GM12878 (cell line): ENCODE measurements around the gene PRCD. TPM values are rescaled to one million over a fixed set of nuclear protein-coding genes. Genes with fewer than 3 reads are reported as not detected.

Experiments used
- ATF7 ChIP-seq: fragments of 450-650 bp; IDR thresholded peaks from 2 replicates; pipeline ENCODE4 v1.6.1; 2016; ENCODE audit warnings: low read depth, mild to moderate bottlenecking
- BACH1 ChIP-seq: fragments of 450-650 bp; IDR thresholded peaks from 2 replicates; pipeline ENCODE4 v1.6.1; 2017; ENCODE audit warnings: mild to moderate bottlenecking, borderline replicate concordance
- BHLHE40 ChIP-seq, 2 experiments: fragments of 450-650 bp in 1 of 2; IDR thresholded peaks; 2 replicates each; pipeline ENCODE4 v1.6.1; 2011 to 2017; ENCODE audit warnings: low read depth in 2 of 2, borderline replicate concordance in 1 of 2, improper control_type of control experiment in 1 of 2, low read length in 1 of 2, mild to moderate bottlenecking in 1 of 2
- EED ChIP-seq: sonication (generic); IDR thresholded peaks from 2 replicates; pipeline ENCODE4 v1.6.1; 2016; ENCODE audit warnings: antibody characterized with exemption, low read depth
- EP300 ChIP-seq, 2 experiments: fragments of 150-350 bp in 1 of 2; IDR thresholded peaks; 2 replicates each; pipeline ENCODE4 v1.6.1; 2011 to 2012; ENCODE audit warnings: low read depth in 2 of 2, low read length in 2 of 2, borderline replicate concordance in 1 of 2, improper control_type of control experiment in 1 of 2, inconsistent platforms in 1 of 2; ENCODE audit not compliant: control insufficient read depth in 1 of 2
- ETV6 ChIP-seq, 2 experiments: fragments of 450-650 bp in 1 of 2; IDR thresholded peaks in 1 of 2; conservative IDR thresholded peaks in 1 of 2; 2 replicates each; pipeline ENCODE4 v1.6.1; 2014; ENCODE audit warnings: antibody characterized with exemption in 1 of 2, borderline replicate concordance in 1 of 2, low read depth in 1 of 2, mild to moderate bottlenecking in 1 of 2, moderate library complexity in 1 of 2
- IKZF2 ChIP-seq, 2 experiments: fragments of 450-650 bp; IDR thresholded peaks; 2 replicates each; pipeline ENCODE4 v1.6.1; 2017; ENCODE audit warnings: mild to moderate bottlenecking in 2 of 2, moderate library complexity in 2 of 2
- KAT2A ChIP-seq: conservative IDR thresholded peaks from 2 replicates; pipeline ENCODE4 v1.6.1; 2011; ENCODE audit warnings: low read depth, low read length; ENCODE audit not compliant: control insufficient read depth
- NBN ChIP-seq: fragments of 450-650 bp; IDR thresholded peaks from 2 replicates; pipeline ENCODE4 v1.6.1; 2016
- POLR2A ChIP-seq: IDR thresholded peaks from 2 replicates; pipeline ENCODE4 v1.6.1; 2011; ENCODE audit warnings: low read depth, mild to moderate bottlenecking, low read length
- POLR2AphosphoS2 ChIP-seq: IDR thresholded peaks from 2 replicates; pipeline ENCODE4 v1.6.1; 2011; ENCODE audit warnings: low read depth, mild to moderate bottlenecking, low read length, improper control_type of control experiment, moderate library complexity
- RBBP5 ChIP-seq: fragments of 200-600 bp; sonication (generic); conservative IDR thresholded peaks from 2 replicates; pipeline ENCODE4 v1.6.1; 2016
- RELB ChIP-seq: fragments of 450-650 bp; IDR thresholded peaks from 2 replicates; pipeline ENCODE4 v1.6.1; 2017; ENCODE audit warnings: low read depth, mild to moderate bottlenecking, moderate library complexity
- RUNX3 ChIP-seq: IDR thresholded peaks from 2 replicates; pipeline ENCODE4 v1.6.1; 2012; ENCODE audit warnings: low read length, inconsistent platforms
- SRF ChIP-seq, 2 experiments: IDR thresholded peaks; 2 replicates each; pipeline ENCODE4 v1.6.1; 2011; ENCODE audit warnings: low read depth in 2 of 2, low read length in 2 of 2, mild to moderate bottlenecking in 1 of 2, moderate library complexity in 1 of 2
- TCF12 ChIP-seq: IDR thresholded peaks from 2 replicates; pipeline ENCODE4 v1.6.1; 2011; ENCODE audit warnings: low read depth, mild to moderate bottlenecking, low read length
- ZBTB4 ChIP-seq: fragments of 450-650 bp; formaldehyde crosslinking; IDR thresholded peaks from 2 replicates; pipeline ENCODE4 v1.4.0; 2022; ENCODE audit warnings: mild to moderate bottlenecking, moderate library complexity
- ZSCAN29 ChIP-seq: fragments of 450-650 bp; IDR thresholded peaks from 2 replicates; pipeline ENCODE4 v1.6.1; 2017; ENCODE audit warnings: mild to moderate bottlenecking, moderate library complexity
- polyA plus RNA-seq, 11 experiments: library from polyadenylated mRNA; depleted of rRNA in 4 of 11; unstranded in 6 of 11; stranded (reverse) in 5 of 11; fragments of >200 nt; fragmentation: Nextera tagmentation in 4 of 11; fragmentation: Illumina TruSeq in 1 of 11; extraction: Ambion mirVana in 4 of 11; extraction: Trizol in 1 of 11; gene quantifications; 1 replicate in 1 of 11; 2 replicates in 10 of 11; pipeline versions ENCODE4 v1.2.1 to v1.2.3, GENCODE V29; 2011 to 2016; ENCODE audit warnings: inconsistent platforms in 2 of 11, missing spikeins in 2 of 11, low read depth in 1 of 11
- total RNA-seq, 4 experiments: library from RNA; depleted of rRNA in 3 of 4; stranded (reverse); fragments of >200 nt in 3 of 4; fragmentation: Illumina TruSeq in 1 of 4; extraction: Trizol in 1 of 4; gene quantifications; 2 replicates each; pipeline versions ENCODE4 v1.2.1 to v1.2.3, GENCODE V29; 2013 to 2021
- TF ChIP-seq, protein P1 (sequence below): IDR thresholded peaks from 2 replicates; pipeline ENCODE4 v1.6.1; 2012; ENCODE audit warnings: low read depth, low read length, improper control_type of control experiment
- TF ChIP-seq, protein P2 (sequence below): fragments of 450-650 bp; IDR thresholded peaks from 2 replicates; pipeline ENCODE4 v1.6.1; 2017; ENCODE audit warnings: mild to moderate bottlenecking, moderate library complexity

The PRCD gene
- total and polyA plus RNA-seq, 10 of the 15 experiments (the other 5 are each of a cell fraction or from before 2014, with no cell fraction given) = 0.18 to 0.95 (median 0.34) TPM; not detected in 4

- TF ChIP-seq SRF (IDR thresholded peaks at IDR 0.05; ENCODE audit: low read depth in 2 of 2, low read length in 2 of 2) = no peak
- TF ChIP-seq RUNX3 = no peak
- 0 out of 2 replicates have a peak, but pooled peaks have one; percentile 10 for TF ChIP-seq BACH1
- TF ChIP-seq, protein P1, sequence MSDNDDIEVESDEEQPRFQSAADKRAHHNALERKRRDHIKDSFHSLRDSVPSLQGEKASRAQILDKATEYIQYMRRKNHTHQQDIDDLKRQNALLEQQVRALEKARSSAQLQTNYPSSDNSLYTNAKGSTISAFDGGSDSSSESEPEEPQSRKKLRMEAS = no peak; the same call in 1 of the 2 replicates
- no peak for TF ChIP-seq KAT2A
- peak; percentile 64 for TF ChIP-seq POLR2A
- peak in 1 of 2 experiments; percentile 64; a peak in 1 of 4 replicates for TF ChIP-seq BHLHE40 (IDR thresholded peaks at IDR 0.05; ENCODE audit: borderline replicate concordance in 1 of 2, low read depth in 2 of 2, low read length in 1 of 2)
- 0 out of 2 replicates have a peak, but pooled peaks have one; percentile 16 for TF ChIP-seq ATF7
- no peak for TF ChIP-seq POLR2AphosphoS2
- TF ChIP-seq ZBTB4 = no peak
- TF ChIP-seq TCF12 = 0 out of 2 replicates have a peak, but pooled peaks have one; percentile 10
- peak; percentile 92; the same call in 1 of the 2 replicates for TF ChIP-seq NBN
- TF ChIP-seq, protein P2, sequence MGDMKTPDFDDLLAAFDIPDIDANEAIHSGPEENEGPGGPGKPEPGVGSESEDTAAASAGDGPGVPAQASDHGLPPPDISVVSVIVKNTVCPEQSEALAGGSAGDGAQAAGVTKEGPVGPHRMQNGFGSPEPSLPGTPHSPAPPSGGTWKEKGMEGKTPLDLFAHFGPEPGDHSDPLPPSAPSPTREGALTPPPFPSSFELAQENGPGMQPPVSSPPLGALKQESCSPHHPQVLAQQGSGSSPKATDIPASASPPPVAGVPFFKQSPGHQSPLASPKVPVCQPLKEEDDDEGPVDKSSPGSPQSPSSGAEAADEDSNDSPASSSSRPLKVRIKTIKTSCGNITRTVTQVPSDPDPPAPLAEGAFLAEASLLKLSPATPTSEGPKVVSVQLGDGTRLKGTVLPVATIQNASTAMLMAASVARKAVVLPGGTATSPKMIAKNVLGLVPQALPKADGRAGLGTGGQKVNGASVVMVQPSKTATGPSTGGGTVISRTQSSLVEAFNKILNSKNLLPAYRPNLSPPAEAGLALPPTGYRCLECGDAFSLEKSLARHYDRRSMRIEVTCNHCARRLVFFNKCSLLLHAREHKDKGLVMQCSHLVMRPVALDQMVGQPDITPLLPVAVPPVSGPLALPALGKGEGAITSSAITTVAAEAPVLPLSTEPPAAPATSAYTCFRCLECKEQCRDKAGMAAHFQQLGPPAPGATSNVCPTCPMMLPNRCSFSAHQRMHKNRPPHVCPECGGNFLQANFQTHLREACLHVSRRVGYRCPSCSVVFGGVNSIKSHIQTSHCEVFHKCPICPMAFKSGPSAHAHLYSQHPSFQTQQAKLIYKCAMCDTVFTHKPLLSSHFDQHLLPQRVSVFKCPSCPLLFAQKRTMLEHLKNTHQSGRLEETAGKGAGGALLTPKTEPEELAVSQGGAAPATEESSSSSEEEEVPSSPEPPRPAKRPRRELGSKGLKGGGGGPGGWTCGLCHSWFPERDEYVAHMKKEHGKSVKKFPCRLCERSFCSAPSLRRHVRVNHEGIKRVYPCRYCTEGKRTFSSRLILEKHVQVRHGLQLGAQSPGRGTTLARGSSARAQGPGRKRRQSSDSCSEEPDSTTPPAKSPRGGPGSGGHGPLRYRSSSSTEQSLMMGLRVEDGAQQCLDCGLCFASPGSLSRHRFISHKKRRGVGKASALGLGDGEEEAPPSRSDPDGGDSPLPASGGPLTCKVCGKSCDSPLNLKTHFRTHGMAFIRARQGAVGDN = peak; percentile 95
- TF ChIP-seq IKZF2 (IDR thresholded peaks at IDR 0.05) = peak; percentile 64
- TF ChIP-seq ZSCAN29 = no peak
- peak; percentile 78 for TF ChIP-seq EED
- peak; percentile 54 for TF ChIP-seq RELB
- TF ChIP-seq RBBP5 = no peak
- no peak for TF ChIP-seq EP300 (IDR thresholded peaks at IDR 0.05; ENCODE audit: borderline replicate concordance in 1 of 2, control insufficient read depth in 1 of 2, low read depth in 2 of 2, low read length in 2 of 2)
- TF ChIP-seq ETV6 (conservative IDR thresholded peaks at IDR 0.05 in 1 of 2, IDR thresholded peaks at IDR 0.05 in 1 of 2; ENCODE audit: borderline replicate concordance in 1 of 2, low read depth in 1 of 2) = no peak
Observed at GRCh38 chr17:76497979-76498875, 41.6 kb upstream of the PRCD start (continued).
